Stimulated activated CD4-positive, alpha-beta T cell treated with anti-CD3 and anti-CD28 coated beads, Interleukin-1b, Interleukin-23, amount 100 ng/mL, for 4 hours (primary cell): Measurements from ENCODE around the gene ADAM8.
"Not testable (repeated sequence)": the region's sequence is repeated elsewhere in the genome, so short reads cannot be mapped to it uniquely, and the experiment has no call there.

Experiments used
- DNase-seq, 2 donors: peaks; one replicate each; pipeline ENCODE4 v3.0.0-alpha.2; 2020; ENCODE audit warnings: low read depth in 2 of 2

ADAM8 gene

GRCh38 chr10:133231244-133231945, 45.3 kb downstream of the ADAM8 start:
- no peak for DNase-seq

- DNase-seq = no peak
These were observed 46.1 kb downstream of the ADAM8 start for GRCh38 chr10:133230387-133231195.

DNA sequence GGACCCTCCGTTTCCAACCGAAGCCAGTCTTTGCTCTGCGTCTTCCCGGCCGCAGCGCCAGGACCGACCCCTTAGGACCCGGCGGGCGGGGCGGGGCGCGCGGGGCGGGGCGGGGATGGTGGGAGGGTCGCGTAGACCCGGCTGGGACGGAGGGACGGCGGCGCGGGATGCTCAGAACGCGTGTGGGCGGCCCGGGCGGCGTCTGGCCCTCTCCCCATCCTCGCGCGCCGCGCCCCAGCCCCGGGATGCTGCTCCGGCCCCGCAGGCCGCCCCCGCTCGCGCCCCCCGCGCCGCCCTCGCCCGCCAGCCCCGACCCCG, 46.7 kb downstream of the ADAM8 start, which contains the start of gene UTF1:
TSS of gene UTF1 (plus strand) at position 174 of the 318 bp plus-strand sequence. CDS start at position 246, 72 bp downstream.
- DNase-seq = no peak

DNA sequence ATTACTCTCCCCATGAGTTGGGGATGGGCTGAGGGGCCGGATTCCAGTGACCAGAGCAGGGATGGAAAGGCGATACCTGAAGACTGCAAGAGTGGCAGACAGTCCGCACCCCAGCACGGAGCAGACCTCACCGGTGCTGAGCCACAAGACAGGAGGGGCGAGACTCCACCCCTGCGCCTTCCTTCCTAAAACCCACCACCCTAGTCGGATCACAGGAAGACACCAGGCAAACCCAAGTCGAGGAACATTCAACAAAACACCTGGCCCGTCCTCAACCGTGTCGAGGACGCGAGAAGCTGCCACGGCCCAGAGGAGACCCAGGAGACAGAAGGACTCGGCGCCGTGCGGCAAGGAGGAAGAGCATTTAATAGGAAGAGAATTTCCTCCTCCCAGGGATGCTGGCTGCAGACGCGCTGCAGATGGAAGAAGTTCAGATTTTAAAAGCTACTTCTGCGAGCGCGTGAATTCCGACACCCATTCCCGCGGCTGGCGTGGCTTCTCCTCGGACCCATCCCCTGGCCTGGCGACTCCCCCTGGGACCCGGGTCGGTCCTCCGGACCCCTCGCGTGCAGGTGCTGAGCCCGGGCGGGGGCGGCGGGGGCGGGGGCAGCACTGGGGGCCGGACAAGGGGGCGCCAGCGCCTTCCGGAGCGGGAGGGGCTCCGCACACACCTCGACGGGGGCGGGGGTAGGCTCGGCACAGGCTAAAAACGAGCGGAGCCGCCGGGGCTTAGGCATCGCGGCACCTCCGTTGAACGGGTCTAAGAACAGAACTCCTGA, 47.2 kb downstream of the ADAM8 start:
- DNase-seq = no peak

DNA sequence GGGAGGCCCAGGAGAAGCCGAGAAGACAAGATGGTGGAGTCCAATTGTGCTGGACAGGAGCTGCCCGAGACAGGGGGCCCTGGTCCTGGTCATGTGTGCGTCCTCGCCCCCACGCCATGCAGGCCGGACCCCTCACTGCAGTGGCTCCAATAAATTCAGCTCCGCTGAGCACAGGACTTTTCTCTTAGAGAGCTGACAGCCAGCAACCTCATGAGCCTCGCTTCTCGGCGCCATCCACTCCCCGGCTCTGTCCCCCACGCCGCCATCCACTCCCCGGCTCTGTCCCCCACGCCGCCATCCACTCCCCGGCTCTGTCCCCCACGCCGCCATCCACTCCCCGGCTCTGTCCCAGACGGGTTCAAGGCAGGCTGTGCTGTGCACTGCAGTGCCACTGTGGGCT, 49.4 kb downstream of the ADAM8 start:
- DNase-seq = no peak

GRCh38 chr10:133226251-133226808, 50.3 kb downstream of the ADAM8 start:
- no peak for DNase-seq

DNA sequence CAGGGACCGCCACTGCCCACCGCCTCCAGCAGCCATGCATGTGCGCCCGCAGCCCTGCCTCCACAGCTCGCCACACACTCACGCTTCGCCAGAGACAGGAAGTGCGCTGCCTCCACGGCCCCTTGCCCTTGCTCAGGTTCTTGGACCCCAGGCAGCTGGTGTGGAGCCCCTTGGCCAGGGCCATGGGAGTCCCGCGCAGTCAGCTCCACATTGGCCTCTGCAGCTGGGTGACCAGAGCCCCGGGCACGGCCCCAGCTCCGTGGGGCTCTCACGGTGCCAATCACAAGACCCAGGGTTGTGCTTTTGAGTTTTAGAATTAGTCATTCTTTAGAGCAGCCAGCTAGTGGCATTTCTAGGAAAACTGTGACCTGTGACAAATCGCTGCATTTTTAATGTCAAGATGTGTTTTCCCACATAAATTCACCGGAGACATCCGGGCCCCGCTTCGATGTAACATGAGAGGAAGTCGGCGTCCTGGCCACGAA, 50.9 kb downstream of the ADAM8 start:
- DNase-seq = no peak

DNA sequence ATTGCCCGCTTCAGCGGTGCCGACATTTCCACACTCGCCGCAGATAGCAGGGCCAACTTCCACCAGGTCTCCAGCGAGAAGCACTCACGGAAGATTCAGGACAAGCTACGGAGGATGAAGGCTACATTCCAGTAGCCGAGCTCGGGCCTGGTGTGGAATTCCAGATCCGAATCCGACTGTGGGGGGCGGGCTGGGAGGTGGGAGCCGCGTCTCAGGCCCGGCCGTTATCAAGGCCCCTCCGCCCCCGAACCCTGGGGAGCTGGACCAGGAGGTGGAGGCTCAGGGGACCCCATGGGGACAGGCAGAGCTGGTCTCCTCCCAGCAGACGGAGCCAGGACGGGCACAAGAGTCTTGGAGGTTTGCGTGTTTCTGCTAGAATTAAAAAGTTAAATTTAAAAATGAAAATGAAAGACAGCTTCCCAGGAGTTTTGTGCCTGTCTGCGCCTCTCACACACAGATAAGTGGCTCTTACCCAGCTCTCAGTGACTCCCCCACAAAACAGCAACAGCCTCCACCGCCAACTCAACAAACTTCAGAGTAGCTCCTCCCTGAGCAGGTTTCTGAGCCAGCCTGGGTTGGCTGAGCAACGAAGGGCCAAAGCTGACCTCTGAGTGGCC, 51.8 kb downstream of the ADAM8 start:
- no peak for DNase-seq

DNA sequence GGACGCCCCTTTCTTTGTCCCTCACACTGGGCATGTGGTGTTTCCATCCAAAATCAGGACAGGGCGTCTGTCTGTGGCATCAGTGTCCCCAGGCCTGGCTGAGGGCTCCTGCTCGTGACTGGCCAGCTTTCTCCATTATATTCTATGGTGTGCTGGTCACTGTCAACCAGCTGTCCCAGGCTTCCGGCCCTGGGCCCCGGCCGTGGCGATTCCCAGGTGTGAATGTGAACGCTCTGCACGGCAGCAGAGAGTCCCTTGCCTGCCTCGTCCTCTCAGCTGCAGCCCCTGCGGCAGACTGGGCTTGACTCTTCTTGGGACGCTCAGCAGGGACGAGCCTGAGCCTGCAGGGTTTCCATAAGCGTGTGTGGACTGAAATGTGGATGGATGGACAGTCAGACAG, 52.6 kb downstream of the ADAM8 start:
- DNase-seq = no peak

DNA sequence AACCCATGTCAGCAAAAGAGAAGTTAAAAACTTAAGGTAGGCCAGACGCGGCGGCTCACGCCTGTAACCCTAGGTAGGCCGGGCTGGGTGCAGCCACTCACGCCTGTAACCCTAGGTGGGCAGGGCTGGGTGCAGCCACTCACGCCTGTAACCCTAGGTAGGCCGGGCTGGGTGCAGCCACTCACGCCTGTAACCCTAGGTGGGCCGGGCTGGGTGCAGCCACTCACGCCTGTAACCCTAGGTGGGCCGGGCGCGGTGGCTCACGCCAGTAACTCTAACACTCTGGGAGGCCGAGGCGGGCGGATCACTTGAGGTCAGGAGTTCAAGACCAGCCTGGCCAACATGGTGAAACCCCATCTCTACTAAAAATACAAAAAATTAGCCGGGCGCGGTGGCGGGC, 54.9 kb downstream of the ADAM8 start:
- not testable (repeated sequence) for DNase-seq

DNA sequence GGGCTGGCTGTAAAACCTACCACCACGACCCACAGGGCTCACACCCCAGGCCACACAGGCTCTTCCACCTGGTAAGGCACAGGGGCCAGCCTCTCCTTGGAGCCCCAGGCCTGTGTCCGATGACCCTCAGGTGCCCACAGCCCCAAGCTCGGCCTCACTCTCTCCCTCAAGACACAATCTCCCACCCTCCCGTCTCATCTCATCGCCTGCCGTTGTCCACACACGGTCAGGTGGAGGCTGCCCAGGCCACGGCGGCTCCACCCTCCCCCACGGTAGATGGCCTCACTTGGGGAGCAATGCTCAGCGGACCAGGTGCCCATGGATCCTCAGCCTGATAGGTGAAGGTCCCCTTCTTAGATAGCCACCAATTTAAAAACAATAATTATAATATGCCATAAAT, 55.3 kb downstream of the ADAM8 start:
- DNase-seq = no peak

- DNase-seq = no peak
These were observed 56.9 kb downstream of the ADAM8 start for GRCh38 chr10:133219782-133220181.

- no peak for DNase-seq
These were observed 57.8 kb downstream of the ADAM8 start for GRCh38 chr10:133218891-133219290.

DNA sequence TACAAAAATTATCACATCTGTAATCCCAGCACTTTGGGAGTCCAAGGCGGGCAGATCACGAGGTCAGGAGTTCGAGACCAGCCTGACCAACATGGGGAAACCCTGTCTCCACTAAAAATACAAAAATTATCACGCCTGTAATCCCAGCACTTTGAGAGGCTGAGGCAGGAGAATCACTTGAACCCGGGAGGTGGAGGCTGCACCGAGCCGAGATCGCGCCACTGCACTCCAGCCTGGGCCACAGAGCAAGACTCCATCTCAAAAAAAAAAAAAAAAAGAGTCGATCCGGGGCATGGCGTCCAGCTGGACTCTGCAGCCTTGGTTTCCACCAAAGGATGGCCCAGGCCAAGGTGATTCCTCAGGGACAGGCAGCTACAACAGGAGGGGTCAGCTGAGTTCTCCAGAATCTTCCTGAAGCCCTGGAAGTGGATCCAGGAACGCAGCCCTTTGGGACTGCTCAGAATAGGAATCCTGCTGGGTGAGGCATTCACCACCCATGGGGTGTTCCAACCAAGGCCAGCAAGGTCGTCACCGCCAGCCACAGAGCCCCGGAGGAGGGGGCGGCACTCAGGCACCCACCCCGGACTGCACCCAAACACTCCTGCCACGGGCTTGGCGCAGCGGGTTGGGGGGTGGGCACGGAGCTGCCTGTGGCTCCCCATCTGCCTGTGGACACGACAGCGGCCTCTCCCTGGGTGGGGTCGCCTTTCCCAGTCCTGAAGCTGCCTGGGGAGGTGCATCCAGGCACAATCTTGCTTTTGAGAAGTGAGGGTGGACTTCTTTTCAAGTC, 58.7 kb downstream of the ADAM8 start:
- DNase-seq = no peak

DNA sequence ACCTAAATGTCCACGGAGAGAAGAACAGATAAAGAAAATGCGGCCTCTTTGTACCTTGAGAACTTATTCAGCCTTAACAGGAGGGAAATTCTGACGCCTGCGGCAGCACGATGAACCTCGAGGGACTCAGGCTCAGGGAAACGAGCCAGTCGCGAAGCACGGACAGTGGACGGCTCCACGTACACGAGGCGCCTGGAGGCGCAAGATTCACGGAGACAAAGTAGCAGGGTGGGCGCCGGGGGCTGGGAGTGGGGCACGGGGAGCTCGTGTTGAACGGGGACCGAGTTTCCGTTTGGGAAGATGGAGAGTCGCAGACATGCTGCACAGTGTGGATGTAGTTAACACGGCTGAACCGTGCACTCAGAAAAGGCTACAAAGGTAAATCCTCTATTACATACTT, 59.9 kb downstream of the ADAM8 start:
- DNase-seq = no peak

DNA sequence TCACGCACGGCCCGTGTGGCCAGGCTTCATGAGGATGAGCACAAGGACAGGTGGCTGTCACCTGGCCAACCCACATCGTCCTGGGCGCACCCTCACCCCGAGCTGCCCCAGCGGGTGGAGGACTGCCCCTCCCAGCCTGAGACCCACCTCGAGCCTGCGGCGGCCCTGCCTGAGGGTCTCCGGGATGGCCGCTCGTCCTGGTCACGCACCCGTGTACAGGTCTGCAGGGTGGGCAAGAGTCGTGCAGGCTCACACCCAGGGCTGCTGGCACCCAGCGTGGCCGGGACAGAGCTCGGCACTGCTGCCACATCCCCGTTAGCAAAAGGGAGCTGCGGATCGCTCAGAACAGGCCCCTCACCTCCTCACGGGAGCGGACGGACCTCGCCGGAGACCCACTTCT, 61.1 kb downstream of the ADAM8 start:
- DNase-seq = no peak

- no peak for DNase-seq
These were observed 61.9 kb downstream of the ADAM8 start for GRCh38 chr10:133214468-133215410.

DNA sequence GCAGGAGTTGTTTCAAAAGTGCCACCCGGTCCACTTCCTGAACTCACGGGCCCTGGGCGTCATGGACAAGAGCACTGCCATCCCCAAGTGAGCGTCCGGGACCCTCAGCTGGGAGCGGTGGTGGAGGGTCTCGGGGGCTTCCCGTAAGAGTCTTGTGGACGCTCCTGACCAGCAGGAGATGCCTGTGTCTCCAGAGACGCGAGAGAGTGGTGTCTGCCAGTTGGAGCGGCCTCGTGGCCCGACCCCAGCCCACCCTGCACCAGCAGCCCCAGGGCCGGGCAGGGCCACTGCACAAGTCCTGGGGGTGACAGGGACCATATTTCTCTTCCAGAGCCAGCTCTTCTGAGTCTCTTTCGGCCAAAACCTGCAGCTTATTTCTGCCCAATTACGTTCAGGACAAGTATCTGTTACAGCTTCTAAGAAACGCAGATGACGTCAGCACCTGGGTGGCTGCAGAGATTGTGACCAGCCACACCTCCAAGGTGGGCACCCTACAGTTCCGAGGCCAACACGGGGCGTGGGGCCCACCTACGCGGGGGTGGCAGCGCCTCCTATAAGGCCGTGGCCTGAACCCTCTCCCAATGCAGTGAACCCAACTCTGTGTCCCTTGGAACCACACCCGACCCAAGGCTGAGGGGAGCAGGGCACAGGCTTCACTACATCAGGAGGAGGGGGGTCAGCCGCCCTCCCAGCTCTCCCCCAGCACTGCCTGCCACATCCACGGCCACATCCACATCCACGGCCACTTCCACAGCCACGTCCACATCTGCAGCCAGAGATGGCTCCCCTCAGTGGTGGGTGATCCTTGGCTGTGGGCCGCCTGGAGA, 62.8 kb downstream of the ADAM8 start:
- no peak for DNase-seq
